ENCODE data around the gene NKPD1. TPM values are rescaled to one million over a fixed set of nuclear protein-coding genes. Genes with fewer than 3 reads are reported as not detected.

NKPD1 gene
- polyA plus RNA-seq, 1 experiment, result 0.05 TPM

- CTCF ChIA-PET, result interaction anchor here (1.0 kb wide), 1 partner anchor 24 kb away, joined by 3 read pairs; the partner anchor contains the start of gene TRAPPC6A
- no peak for DNase-seq (ENCODE audit: low read depth)
- TF ChIP-seq, protein P1, sequence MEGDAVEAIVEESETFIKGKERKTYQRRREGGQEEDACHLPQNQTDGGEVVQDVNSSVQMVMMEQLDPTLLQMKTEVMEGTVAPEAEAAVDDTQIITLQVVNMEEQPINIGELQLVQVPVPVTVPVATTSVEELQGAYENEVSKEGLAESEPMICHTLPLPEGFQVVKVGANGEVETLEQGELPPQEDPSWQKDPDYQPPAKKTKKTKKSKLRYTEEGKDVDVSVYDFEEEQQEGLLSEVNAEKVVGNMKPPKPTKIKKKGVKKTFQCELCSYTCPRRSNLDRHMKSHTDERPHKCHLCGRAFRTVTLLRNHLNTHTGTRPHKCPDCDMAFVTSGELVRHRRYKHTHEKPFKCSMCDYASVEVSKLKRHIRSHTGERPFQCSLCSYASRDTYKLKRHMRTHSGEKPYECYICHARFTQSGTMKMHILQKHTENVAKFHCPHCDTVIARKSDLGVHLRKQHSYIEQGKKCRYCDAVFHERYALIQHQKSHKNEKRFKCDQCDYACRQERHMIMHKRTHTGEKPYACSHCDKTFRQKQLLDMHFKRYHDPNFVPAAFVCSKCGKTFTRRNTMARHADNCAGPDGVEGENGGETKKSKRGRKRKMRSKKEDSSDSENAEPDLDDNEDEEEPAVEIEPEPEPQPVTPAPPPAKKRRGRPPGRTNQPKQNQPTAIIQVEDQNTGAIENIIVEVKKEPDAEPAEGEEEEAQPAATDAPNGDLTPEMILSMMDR (IDR thresholded peaks at IDR 0.05; ENCODE audit: insufficient read depth, low read depth, low read length), result no peak
- Histone ChIP-seq H3K4me3 (ENCODE audit: low read depth, low read length) (no peak overlapping the region; the same call in 1 of the 2 replicates), H3K36me3 (ENCODE audit: control insufficient read depth, insufficient read depth, low read length) (peaks cover 2% of the 10 kb centered on the region; the same call in 1 of the 2 replicates), H3K27me3 (ENCODE audit: control insufficient read depth, insufficient read depth, low read length) (peaks cover 5% of the 10 kb centered on the region)
- POLR2A ChIA-PET, result no interaction called here
Observed at GRCh38 chr19:45154064-45154827, 6.5 kb downstream of the NKPD1 start.

DNA sequence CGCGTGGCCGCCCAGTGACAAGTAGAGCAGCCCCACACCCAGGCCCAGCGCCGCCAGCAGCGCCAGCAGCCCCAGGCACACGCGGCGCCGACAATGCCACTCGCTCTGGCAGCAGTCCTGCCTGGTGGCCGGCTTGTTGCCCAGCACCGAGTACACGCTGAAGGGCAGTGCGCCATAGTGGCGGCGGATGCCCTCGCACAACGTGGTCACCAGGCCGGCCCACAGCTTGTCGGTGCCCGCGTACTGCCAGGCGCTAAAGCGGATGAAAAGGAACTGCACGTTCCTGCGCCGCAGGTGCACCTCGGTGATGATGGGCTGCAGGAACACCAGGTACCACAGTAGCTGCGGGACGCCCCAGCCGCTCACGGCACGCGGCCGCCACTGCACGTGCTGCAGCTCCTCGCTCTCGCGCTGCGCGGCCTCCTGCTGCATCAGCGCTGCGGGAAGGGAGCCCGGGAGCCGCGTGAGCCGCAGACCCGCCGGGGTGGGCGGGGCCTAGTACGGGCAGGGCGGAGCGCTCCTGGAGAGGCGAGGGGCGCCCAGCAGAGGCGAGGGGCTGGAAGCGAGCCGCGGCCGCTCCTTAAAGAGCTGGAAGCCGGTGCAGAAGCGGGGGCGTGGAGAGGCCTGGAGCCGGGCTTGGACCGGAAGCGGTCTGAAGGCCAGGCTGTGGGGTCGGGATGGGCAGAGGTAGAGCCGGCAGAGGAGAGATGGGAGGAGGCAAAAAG lies 7.3 kb downstream of the NKPD1 start:
- H3K27me3 ChIP-seq (ENCODE audit: control insufficient read depth, insufficient read depth, low read length), result peaks cover 5% of the 10 kb centered on the region
- no peak for DNase-seq (ENCODE audit: low read depth)
- H3K36me3 ChIP-seq (ENCODE audit: control insufficient read depth, insufficient read depth, low read length), result peaks cover 2% of the 10 kb centered on the region; the same call in 1 of the 2 replicates
- H3K4me3 ChIP-seq (ENCODE audit: low read depth, low read length), result peak overlapping the region; percentile 11; the same call in 1 of the 2 replicates
- CTCF ChIA-PET, result interaction anchor here (1.4 kb wide), 1 partner anchor 95 kb away, joined by 5 read pairs; no protein-coding TSS in a partner anchor
- POLR2A ChIA-PET, result no interaction called here
- TF ChIP-seq, protein P1 (IDR thresholded peaks at IDR 0.05; ENCODE audit: insufficient read depth, low read depth, low read length), result no peak

DNA sequence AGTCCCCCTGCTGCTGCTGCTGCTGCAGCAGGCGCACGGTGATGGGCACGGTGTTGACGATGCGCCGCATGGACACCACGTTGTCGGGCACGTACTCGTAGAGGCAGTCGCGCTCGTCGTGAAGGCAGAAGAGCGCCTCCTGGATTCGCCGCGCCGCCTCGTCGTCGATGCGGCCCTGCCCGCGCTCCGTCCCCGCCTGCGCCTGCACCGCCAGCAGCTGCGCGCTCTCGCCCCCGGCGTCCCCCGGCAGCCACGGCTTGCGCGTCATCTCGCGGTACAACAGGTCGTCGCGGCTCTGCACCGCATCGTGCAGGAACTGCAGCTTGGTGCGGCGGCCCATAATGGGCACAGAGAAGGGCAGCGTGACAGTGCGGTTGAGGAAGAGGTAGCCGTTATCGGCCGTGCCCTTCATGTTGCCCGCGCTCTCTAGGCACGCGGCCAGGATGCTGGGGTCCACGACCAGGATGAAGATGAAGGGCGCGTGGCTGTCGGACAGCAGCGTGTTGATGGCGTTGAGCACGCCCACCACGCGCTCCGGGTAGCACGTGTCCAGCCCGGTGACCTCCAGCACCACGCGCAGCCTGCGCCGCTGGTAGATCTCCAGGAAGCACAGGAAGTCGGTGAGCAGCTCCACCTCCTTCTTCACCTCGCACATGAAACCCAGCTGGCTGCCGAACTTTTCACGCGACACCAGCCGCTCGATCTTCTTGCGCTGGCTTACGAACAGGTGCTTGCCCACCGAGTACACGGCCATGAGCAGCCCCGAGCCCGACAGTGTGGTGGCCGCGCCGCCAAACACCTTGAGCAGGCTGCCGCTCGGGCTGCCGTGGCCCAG lies 8.1 kb downstream of the NKPD1 start:
- ChIA-PET CTCF (interaction anchor here (1.4 kb wide), 2 partner anchors 12 to 96 kb away, joined by 3 to 5 read pairs; no protein-coding TSS in a partner anchor), POLR2A (no interaction called here)
- peaks cover 5% of the 10 kb centered on the region for H3K27me3 ChIP-seq (ENCODE audit: control insufficient read depth, insufficient read depth, low read length)
- H3K4me3 ChIP-seq (ENCODE audit: low read depth, low read length), result peak overlapping the region; percentile 11; the same call in 1 of the 2 replicates
- TF ChIP-seq, protein P1 (IDR thresholded peaks at IDR 0.05; ENCODE audit: insufficient read depth, low read depth, low read length), result 0 out of 2 replicates have a peak, but pooled peaks have one; percentile 6
- DNase-seq (ENCODE audit: low read depth), result no peak
- peaks cover 2% of the 10 kb centered on the region; the same call in 1 of the 2 replicates for H3K36me3 ChIP-seq (ENCODE audit: control insufficient read depth, insufficient read depth, low read length)

GRCh38 chr19:45151821-45152503 lies 8.8 kb downstream of the NKPD1 start:
- H3K27me3 ChIP-seq (ENCODE audit: control insufficient read depth, insufficient read depth, low read length), result peaks cover 5% of the 10 kb centered on the region
- POLR2A ChIA-PET, result no interaction called here
- CTCF ChIA-PET, result interaction anchor here (1.4 kb wide), 2 partner anchors 11 to 97 kb away, joined by 3 to 5 read pairs; no protein-coding TSS in a partner anchor
- H3K4me3 ChIP-seq (ENCODE audit: low read depth, low read length), result no peak overlapping the region; the same call in 1 of the 2 replicates
- TF ChIP-seq, protein P1 (IDR thresholded peaks at IDR 0.05; ENCODE audit: insufficient read depth, low read depth, low read length), result no peak
- no peak for DNase-seq (ENCODE audit: low read depth)
- H3K36me3 ChIP-seq (ENCODE audit: control insufficient read depth, insufficient read depth, low read length), result peaks cover 3% of the 10 kb centered on the region; the same call in 1 of the 2 replicates

Measured in BJ (cell line).